Measurements from ENCODE around the gene HS2ST1.

DNA sequence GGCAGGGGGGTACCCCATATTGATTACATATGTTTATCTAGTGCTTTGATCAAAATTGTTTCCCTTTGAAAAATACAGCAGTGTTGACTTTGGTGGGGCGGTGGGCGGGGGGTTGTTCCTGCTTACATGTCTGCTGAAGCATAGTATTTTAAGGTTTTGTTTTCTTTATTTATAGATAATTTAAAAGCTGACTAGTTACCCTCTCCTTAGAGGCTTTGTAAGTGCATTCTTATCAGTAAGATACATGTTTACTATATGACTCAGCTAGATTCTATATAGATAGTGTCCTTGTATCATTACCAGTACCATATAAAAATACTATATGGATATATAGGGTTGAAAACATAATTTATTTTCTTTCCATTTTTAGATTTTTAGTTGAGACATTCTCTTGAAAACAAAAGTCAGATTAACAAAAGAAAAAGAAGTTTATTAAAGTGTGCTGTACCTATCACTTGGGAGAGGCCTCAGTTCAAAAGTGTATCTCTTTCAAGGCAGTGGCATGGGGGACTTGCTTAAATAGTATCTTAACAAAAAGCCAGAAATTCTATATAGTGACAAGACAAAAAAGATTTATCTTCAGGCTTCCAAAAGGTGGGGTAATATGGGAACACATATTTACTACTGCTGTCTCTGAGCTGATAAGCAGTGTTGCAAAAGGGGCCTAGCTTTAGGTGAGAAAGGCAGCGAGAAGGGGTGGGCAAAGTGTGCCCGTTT is 79.0 kb downstream of the HS2ST1 start:
- TF ChIP-seq, protein P1, sequence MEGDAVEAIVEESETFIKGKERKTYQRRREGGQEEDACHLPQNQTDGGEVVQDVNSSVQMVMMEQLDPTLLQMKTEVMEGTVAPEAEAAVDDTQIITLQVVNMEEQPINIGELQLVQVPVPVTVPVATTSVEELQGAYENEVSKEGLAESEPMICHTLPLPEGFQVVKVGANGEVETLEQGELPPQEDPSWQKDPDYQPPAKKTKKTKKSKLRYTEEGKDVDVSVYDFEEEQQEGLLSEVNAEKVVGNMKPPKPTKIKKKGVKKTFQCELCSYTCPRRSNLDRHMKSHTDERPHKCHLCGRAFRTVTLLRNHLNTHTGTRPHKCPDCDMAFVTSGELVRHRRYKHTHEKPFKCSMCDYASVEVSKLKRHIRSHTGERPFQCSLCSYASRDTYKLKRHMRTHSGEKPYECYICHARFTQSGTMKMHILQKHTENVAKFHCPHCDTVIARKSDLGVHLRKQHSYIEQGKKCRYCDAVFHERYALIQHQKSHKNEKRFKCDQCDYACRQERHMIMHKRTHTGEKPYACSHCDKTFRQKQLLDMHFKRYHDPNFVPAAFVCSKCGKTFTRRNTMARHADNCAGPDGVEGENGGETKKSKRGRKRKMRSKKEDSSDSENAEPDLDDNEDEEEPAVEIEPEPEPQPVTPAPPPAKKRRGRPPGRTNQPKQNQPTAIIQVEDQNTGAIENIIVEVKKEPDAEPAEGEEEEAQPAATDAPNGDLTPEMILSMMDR (conservative IDR thresholded peaks at IDR 0.05 in 1 of 2, IDR thresholded peaks at IDR 0.05 in 1 of 2; ENCODE audit: low read depth in 1 of 2, low read length in 2 of 2): no peak
- TF ChIP-seq EZH2 (IDR thresholded peaks at IDR 0.05; ENCODE audit: low read length, missing control alignments): no peak
